GM19239 (cell line): ENCODE measurements around the gene AP2S1.
"Not testable (repeated sequence)": the region's sequence is repeated elsewhere in the genome, so short reads cannot be mapped to it uniquely, and the experiment has no call there.

ENCODE experiments used
- DNase-seq: peaks from one replicate; pipeline ENCODE4 v3.0.0; 2011; ENCODE audit warnings: low spot score; ENCODE audit not compliant: insufficient read length
- FAIRE-seq: peaks from 2 replicates; lab custom pipeline; 2011; peaks lifted over from hg19 to GRCh38; lab: Jason Lieb, UNC

AP2S1 gene

GRCh38 chr19:46850228-46851203 lies at the start of gene AP2S1:
AP2S1 (minus strand) TSS chr19:46850846; CDS start chr19:46850766, 80 bp downstream.
- peak; percentile 99 for FAIRE-seq
- peak; percentile 95 for DNase-seq

- FAIRE-seq (no peak), DNase-seq (no peak)
These were observed 49.7 kb upstream of the AP2S1 start for GRCh38 chr19:46900341-46900740.

GRCh38 chr19:46898731-46899130 lies 48.1 kb upstream of the AP2S1 start:
- DNase-seq (no peak), FAIRE-seq (no peak)

DNA sequence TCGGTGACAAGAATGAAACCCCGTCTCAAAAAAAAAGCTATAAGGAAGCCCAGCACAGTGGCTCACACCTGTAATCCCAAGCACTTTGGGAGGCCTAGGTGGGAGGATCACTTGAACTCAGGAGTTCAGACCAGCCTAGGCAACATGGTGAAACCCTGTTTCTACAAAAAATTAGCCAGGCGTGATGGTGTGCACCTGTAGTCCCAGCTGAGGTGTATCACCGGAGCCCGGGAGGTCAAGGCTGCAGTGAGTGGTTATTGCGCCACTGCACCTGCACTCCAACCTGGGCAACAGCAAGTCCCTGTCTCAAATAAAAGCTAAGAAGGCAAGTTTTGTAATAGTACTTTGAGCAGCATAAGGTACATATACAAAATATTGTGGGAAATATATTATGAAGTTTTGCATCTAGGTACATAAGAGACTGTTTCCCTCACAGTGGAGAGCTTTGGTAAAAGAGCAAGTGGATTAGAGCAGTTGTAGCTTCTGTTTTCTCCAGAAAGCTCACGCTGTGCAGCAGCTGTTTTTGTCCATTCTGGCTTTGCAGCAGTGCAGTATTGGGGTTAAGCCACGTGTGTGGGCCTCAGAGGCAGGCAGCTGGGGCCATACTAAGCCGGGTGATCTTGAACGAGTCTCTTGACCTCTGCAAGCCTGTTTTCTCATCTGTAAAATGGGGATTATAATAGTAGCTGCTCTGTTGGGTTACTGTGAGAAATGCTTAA lies 45.6 kb upstream of the AP2S1 start:
- DNase-seq (no peak), FAIRE-seq (no peak)

- DNase-seq: no peak
- FAIRE-seq: peak; percentile 76
These were observed 41.9 kb upstream of the AP2S1 start for GRCh38 chr19:46892252-46893179.

GRCh38 chr19:46890423-46891170 lies 40.0 kb upstream of the AP2S1 start:
- DNase-seq: no peak
- no peak for FAIRE-seq

DNA sequence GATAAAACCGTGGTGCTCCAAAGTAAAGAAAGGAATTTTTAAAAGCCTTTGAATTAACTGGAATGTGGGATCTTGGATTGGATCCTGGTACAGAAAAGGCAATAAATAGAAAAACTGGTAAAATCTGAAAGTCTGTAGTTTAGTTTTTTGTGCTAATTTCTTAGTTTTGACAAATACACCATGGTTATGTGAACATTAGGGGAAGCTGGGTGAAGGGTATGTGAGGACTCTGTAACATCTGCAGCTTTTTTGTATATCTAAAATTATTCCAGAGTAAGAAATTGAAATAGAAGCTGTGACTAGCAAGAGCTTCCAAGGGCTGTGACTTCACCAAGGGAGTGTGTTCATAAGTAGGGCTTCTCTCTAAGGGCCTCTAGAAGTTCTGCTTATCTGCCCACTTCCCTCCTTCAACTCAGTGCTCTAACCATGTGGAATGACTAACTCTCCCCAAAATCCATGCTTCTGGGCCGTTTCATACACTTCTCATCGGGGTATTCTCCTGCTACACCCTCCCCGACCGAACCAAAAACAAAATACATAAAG lies 36.7 kb upstream of the AP2S1 start:
- FAIRE-seq: no peak
- DNase-seq: no peak

DNA sequence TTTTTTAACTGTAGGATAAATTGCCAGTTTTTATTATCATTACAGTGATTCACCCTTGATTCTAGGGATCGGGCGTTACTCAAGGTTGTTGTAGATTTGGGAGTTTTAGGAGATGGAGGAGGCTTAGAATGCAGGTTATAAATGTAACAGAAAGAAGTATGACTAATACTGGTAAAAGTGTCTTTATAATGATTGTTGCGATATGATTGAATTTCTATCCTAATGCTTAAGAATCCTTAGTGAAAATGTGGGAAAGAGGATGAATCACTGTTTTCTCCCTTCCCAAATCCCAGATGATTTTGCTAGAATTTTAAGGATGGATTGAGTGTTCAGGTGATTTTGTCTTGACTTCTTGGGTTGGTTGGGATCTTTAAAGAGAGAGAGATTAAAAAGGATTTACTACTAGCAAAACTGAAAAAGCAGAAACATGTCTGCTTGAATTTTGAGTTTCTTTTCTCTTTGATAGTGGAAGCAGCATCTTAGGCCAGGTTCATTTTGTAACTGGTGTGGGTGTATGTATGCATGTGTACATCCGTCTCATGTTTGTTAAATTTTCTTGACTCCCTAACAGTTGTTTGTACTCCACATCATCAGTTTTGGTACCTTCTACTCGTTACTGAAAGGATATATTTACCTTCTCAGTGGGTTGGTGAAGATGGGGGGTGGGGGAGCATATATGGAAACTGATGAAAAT lies 36.0 kb upstream of the AP2S1 start:
- FAIRE-seq (peak; percentile 28), DNase-seq (no peak)

GRCh38 chr19:46885411-46885810 lies 34.8 kb upstream of the AP2S1 start:
- DNase-seq (no peak), FAIRE-seq (no peak)

DNA sequence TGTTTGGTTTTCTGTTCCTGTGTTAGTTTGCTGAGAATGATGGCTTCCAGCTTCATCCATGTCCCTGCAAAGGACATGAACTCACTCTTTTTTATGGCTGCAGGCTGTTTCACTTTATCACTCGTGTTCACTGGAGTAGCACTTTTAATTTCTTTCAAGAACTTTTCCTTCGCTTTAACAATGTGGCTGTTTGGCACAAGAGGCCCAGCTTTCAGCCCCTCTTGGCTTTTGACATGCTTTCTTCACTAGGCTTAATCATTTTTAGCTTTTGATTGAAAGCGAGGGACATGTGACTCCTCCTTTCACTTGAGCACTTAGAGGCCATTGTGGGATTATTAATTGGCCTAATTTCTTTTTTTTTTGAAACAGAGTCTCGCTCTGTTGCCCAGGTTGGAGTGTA lies 32.1 kb upstream of the AP2S1 start:
- not testable (repeated sequence) for DNase-seq, FAIRE-seq

DNA sequence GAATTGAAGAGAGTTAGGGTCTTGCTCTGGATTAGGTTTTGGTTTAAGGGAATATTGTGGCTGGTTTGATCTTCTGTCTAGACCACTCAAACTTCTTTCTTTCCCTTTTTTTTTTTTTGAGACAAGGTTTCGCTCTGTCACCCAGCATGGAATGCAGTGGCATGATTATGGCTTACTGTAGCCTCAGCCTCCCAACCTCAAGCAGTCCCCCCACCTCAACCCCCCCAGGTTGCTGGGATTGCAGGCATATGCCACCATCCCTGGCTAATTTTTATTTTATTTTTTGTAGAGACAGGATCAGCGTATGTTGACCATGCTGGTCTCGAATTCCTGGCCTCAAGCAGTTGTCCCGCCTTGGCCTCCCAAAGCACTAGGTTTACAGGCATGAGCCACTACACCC lies 31.4 kb upstream of the AP2S1 start:
- FAIRE-seq (no peak), DNase-seq (no peak)

- no peak for FAIRE-seq
These were observed 30.4 kb upstream of the AP2S1 start for GRCh38 chr19:46881092-46881491.

DNA sequence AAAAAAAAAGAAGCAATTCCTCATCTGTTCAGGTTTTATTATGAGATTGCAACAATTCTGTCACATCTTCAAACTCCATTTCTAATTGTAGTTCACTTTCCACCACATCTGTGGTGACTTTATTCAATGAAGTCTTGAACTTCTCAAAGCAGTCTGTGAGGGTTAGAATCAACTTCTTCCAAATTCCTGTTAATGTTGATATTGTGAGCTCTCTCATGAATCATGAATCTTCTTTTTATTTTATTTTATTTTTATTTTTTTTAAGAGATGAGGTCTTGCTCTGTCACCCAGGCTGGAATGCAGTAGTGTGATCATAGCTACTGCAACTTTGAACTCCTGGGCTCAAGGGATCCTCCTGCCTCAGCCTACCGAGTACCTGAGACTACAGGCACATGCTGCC lies 29.8 kb upstream of the AP2S1 start:
- DNase-seq (no peak), FAIRE-seq (no peak)

More at GRCh38 chr19:46881092-46881491, 30.4 kb upstream of the AP2S1 start:
- DNase-seq: no peak

DNA sequence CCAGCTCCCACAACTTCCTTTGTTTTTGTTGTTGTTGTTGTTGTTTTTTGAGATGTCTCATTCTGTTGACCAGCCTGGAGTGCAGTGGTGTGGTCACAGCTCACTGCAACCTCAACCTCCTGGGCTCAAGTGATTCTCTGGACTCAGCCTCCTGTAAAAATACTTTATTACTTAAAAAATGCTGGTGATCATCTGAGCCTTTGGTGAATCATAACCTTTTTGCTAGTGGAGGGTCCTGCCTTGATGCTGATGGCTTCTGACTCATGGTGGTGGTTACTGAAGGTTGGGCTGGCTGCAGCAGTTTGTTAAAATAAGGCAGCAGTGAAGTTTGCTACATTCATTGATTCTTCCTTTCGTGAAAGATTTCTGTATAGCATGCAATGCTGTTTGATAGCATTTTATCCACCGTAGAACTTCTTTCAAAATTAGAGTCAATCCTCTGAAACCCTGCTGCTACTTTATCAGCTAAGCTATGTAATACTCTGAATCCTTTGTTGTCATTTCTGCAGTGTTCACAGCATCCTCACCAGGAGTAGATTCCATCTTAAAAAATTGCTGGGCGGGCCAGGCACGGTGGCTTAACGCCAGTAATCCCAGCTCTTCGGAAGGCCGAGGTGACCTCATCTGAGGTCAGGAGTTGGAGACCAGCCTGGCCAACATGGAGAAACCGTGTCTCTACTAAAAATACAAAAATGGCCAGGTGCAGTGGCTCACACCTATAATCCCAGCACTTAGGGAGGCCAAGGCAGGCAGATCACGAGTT lies 28.1 kb upstream of the AP2S1 start:
- FAIRE-seq (no peak), DNase-seq (no peak)

- DNase-seq (no peak), FAIRE-seq (no peak)
These were observed 25.0 kb upstream of the AP2S1 start for GRCh38 chr19:46875657-46876056.

DNA sequence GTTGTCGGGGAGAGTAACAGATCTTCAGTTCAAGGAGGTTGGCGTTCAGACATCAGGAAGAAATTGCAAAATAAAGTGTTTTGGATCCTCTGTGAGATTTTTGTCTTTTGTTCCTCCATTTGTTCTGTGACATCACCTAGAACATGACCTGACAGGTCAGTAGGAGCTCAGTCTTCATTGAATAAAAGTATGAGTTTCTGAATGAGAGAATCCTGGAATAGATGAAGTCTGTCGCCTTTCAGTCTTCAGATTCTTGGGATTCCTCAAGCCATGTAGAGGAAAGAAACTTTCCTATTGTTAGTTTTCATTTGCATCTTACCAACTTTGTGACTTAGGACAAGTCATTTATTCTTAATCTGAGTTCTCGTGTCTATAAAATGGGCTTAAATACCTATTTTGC lies 24.6 kb upstream of the AP2S1 start:
- no peak for FAIRE-seq
- no peak for DNase-seq

GRCh38 chr19:46872967-46873366 lies 22.3 kb upstream of the AP2S1 start:
- FAIRE-seq (no peak), DNase-seq (no peak)

DNA sequence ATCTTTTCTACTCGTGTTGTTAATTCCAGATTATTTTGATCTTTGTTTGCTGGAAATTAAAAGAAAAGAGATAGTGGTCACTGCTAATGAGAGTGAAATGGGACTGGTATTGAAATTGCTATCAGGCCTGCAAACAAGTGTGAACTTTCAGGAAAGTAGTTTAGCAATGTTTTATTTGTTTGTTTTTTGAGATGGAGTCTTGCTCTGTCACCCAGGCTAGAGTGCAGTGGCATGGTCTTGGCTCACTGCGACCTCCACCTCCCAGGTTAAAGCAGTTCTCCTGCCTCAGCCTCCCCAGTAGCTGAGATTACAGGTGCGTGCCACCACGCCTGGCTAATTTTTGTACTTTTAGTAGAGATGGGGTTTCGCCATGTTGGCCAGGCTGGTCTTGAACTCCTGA lies 20.5 kb upstream of the AP2S1 start:
- FAIRE-seq: not testable (repeated sequence)

More for the DNA sequence above, 20.5 kb upstream of the AP2S1 start:
- not testable (repeated sequence) for DNase-seq
